ENCODE measurements around the gene RNASEH1.

Gene RNASEH1

GRCh38 chr2:3545788-3546478 lies 12.2 kb downstream of the RNASEH1 start:
- DNase-seq = no peak

- no peak for DNase-seq
These were observed 15.0 kb downstream of the RNASEH1 start for GRCh38 chr2:3543023-3543683.

- no peak for DNase-seq
These were observed 16.0 kb downstream of the RNASEH1 start for GRCh38 chr2:3542107-3542506.

- no peak for DNase-seq
These were observed 18.3 kb downstream of the RNASEH1 start for GRCh38 chr2:3539836-3540235.

DNA sequence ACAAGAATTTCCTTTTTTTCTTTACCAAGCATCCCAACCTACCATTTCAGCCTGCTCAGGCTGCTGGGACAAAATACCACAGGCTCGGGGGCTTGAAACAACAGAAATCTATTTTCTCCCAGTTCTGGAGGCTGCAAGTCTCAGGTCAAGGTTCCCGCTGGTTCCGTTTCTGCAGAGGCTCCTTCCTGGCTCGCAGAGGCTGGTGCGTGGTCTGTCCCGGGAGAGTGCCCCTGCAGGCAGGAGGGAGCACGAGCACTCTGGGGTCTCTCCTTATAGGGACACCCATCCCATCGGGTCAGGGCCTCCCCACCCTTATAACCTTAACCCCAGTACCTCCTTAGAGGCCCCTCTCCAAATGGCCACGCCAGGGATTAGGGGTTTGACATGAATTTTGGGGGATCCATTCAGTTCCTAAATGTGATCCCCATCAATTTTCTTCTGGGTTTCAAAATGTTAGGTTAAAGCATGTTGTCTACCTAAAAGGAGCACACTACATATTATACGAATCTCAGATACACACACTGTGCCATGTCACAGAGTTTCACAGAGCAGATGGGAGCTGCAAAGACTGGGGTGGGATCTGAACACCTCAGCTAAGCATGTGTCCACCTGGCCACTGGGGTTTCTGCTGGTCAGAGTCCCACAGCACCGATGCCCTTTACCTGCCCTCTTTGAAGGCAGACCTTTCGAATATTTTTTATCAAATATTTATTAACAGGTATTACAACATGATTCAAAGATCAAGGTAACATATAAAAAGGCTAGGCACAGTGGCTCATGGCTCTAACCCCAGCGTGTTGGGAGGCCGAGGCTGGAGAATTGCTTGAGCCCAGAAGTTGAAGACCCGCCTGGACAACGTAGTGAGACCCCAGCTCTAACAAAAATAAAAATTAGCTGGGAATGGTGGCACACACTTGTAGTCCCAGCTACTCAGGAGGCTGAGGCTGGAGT lies 21.2 kb downstream of the RNASEH1 start:
- DNase-seq = peak; percentile 34

GRCh38 chr2:3535794-3536681 lies 22.1 kb downstream of the RNASEH1 start:
- peak; percentile 92 for DNase-seq

DNA sequence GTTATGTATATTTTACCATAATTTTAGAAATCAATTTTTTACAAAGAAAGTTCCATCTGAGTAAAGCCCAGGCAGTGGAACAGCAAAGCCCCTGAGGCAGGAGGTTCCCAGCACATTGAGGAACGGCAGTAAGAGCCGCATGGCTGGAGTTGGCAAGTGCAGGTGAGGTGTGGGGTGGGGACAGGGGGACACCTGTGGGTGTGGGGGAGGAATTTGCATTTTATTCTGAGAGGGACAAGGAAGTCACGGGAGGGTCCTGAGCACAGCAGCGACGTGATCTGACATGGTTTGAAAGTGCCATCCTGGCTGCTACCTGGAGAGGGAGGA lies 22.7 kb downstream of the RNASEH1 start:
- DNase-seq = no peak

- no peak for DNase-seq
These were observed 23.8 kb downstream of the RNASEH1 start for GRCh38 chr2:3534251-3534814.

DNA sequence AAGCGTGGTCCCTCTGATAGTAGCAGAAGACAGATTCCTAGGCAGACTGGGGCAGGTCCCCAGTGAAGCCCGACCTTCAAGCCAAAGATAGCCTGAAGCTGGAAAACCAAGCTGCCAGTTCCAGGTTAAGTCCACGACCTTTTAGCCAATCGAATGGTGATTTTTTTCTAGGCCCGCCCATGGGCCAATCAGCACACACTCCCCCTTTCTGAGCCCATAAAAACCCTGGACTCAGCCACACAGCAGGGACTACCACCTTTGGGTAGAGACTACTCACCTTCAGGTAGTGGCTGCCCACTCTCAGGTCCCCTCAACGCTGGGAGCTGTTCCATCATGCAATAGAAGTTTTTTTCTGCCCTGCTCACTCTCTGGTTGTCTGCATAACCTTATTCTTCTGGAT lies 24.3 kb downstream of the RNASEH1 start:
- DNase-seq = no peak

GRCh38 chr2:3532941-3533340 lies 25.2 kb downstream of the RNASEH1 start:
- peak; percentile 37 for DNase-seq

DNA sequence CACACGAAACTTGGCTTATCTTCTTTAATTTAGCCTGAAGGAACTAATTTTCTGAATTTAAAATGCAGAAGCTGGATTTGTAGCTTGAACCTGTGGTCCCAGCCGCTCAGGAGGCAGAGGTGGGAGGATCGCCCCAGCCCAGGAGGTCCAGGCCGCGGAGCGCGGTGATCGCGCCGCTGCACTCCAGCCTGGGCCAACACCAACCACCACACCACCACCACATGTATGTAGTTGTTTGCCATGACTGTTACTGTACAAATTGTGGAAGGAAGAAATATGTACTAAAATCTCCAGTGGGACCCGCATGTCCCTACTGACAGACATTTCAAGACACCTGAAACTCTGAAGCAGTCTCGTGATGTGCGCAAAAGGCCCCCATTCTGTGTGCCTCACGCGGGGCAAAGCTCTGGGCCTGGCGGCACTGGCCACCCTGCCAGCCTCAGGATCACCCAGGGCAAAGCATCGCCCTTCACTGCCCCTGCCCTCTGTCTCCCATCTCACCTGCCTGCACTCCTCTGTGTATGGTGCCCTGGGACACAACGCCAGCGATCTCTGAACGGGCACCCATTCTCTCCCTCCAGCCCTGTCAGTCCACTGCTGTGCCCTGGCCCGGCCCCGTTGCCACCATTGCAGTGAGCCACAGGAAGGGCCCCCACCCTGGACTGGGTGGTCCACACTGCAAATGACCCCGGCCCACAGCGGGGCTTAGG lies 28.7 kb downstream of the RNASEH1 start:
- DNase-seq = no peak

DNA sequence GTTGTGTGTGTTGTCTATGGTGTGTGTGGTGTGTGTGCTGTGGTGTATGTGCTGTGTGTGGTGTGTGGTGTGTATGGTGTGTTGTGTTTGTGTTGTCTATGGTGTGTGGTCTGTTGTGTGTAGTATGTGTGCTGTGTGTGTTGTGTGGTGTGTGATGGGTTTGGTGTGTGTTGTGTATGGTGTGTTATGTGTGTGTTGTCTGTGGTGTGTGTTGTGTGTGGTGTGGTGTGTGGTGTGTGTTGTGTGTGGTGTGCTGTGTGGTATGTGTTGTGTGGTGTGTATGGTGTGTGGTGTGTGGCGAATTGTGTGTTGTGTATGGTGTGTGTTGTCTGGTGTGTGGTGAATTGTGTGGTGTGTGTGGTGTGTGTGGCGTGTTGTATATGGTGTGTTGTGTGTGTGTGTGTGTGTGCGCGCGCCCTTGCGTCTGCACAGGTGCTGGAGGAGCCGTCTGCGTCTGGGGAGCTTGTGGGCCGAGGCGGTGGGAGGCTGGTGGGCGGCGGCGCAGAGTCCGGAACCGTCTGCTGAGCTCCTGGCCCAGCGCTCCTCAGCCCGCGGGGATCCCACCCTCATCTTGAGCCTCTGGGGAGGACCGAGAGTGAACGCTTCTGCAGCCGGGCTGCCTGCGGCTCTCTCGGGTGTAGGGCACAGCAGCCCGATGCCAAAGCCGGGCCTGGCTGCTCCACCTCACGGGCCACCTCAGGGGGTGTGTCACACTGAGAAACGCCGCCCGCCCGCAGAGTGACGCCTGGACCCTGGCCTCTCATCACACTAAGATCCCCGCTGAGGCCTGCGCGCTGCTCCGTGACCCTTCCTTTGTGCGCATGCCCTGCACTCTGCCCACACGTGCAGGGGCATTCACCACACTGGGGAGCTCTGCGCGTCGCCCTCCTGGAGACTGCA lies 30.0 kb downstream of the RNASEH1 start:
- DNase-seq = no peak

GRCh38 chr2:3526871-3527270 lies 31.3 kb downstream of the RNASEH1 start:
- no peak for DNase-seq

DNA sequence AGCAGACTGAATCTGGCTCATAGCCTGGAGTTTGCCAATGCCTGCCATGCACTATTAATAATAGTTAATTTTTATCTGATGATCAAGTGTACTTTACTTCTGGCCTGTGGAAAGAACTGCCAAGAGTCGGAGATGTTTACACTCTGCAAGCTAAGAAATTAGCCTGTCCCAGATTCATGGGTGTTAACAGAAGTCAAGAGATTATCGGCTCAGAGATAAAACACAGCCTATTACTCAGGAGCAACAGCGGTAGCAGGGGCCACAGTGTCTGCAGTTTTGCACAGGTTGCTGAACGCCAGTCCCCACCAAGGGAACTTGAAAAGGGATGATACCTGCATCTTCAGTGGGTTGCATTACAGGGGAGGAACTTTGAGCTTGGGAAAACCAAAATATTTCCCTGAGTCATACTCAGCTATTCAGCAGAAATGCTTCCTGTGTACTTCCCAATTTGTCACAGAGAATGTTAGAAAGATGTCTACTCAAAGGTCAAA lies 34.5 kb downstream of the RNASEH1 start:
- peak; percentile 57 for DNase-seq

GRCh38 chr2:3522961-3523421 lies 35.1 kb downstream of the RNASEH1 start:
- peak; percentile 29 for DNase-seq

GRCh38 chr2:3520591-3520990 lies 37.5 kb downstream of the RNASEH1 start:
- DNase-seq = no peak

- DNase-seq = peak; percentile 77
These were observed 38.6 kb downstream of the RNASEH1 start, which contains the start of gene ADI1 for GRCh38 chr2:3519255-3520205. TSS of gene ADI1 (minus strand) at chr2:3519531. CDS start at chr2:3519487, 44 bp downstream.

- DNase-seq = peak; percentile 92
These were observed 39.5 kb downstream of the RNASEH1 start for GRCh38 chr2:3518496-3519254.
